BE2C (cell line): ENCODE results near the gene GRIA1.

Experiments
- DNase-seq: peaks from one replicate; pipeline ENCODE4 v3.0.0-alpha.2; 2020
- H3K27me3 ChIP-seq: fragments of 250-450 bp; sonication (Bioruptor Pico); 2 replicates; pipeline ENCODE4 v1.5.1; 2020; ENCODE audit warnings: mild to moderate bottlenecking
- H3K36me3 ChIP-seq: fragments of 250-450 bp; sonication (Bioruptor Pico); 2 replicates; pipeline ENCODE4 v1.5.1; 2020; ENCODE audit warnings: mild to moderate bottlenecking
- H3K4me1 ChIP-seq: fragments of 250-450 bp; sonication (Bioruptor Pico); 2 replicates; pipeline ENCODE4 v1.5.1; 2020
- H3K4me3 ChIP-seq: 2 replicates; pipeline ENCODE4 v1.5.1; 2011; ENCODE audit warnings: low read depth, low read length
- H3K9me3 ChIP-seq: fragments of 250-450 bp; sonication (Bioruptor Pico); 2 replicates; pipeline ENCODE4 v1.5.1; 2020
- TF ChIP-seq, protein P1 (sequence below): IDR thresholded peaks from 2 replicates; pipeline ENCODE4 v1.5.1; 2012; ENCODE audit warnings: mild to moderate bottlenecking, low read depth, low read length

GRIA1 gene

GRCh38 chr5:153555420-153556114, 65.1 kb downstream of the GRIA1 start:
- DNase-seq: no peak
- Histone ChIP-seq H3K4me1 (no peaks in the 10 kb centered on the region), H3K36me3 (no peaks in the 10 kb centered on the region), H3K9me3 (no peaks in the 10 kb centered on the region), H3K27me3 (no peaks in the 10 kb centered on the region), H3K4me3 (no peak overlapping the region)
- TF ChIP-seq, protein P1, sequence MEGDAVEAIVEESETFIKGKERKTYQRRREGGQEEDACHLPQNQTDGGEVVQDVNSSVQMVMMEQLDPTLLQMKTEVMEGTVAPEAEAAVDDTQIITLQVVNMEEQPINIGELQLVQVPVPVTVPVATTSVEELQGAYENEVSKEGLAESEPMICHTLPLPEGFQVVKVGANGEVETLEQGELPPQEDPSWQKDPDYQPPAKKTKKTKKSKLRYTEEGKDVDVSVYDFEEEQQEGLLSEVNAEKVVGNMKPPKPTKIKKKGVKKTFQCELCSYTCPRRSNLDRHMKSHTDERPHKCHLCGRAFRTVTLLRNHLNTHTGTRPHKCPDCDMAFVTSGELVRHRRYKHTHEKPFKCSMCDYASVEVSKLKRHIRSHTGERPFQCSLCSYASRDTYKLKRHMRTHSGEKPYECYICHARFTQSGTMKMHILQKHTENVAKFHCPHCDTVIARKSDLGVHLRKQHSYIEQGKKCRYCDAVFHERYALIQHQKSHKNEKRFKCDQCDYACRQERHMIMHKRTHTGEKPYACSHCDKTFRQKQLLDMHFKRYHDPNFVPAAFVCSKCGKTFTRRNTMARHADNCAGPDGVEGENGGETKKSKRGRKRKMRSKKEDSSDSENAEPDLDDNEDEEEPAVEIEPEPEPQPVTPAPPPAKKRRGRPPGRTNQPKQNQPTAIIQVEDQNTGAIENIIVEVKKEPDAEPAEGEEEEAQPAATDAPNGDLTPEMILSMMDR: no peak

- Histone ChIP-seq H3K27me3 (no peaks in the 10 kb centered on the region), H3K36me3 (no peaks in the 10 kb centered on the region), H3K4me3 (no peak overlapping the region), H3K9me3 (no peaks in the 10 kb centered on the region), H3K4me1 (no peaks in the 10 kb centered on the region)
- DNase-seq: no peak
- TF ChIP-seq, protein P1: no peak
These were observed 68.5 kb downstream of the GRIA1 start for GRCh38 chr5:153558957-153559356.

- H3K9me3 ChIP-seq: no peaks in the 10 kb centered on the region
- no peak overlapping the region for H3K4me3 ChIP-seq
- no peaks in the 10 kb centered on the region for H3K27me3 ChIP-seq
- H3K4me1 ChIP-seq: no peaks in the 10 kb centered on the region
- no peaks in the 10 kb centered on the region for H3K36me3 ChIP-seq
- TF ChIP-seq, protein P1: no peak
- DNase-seq: no peak
These were observed 69.5 kb downstream of the GRIA1 start for GRCh38 chr5:153559926-153560325.

DNA sequence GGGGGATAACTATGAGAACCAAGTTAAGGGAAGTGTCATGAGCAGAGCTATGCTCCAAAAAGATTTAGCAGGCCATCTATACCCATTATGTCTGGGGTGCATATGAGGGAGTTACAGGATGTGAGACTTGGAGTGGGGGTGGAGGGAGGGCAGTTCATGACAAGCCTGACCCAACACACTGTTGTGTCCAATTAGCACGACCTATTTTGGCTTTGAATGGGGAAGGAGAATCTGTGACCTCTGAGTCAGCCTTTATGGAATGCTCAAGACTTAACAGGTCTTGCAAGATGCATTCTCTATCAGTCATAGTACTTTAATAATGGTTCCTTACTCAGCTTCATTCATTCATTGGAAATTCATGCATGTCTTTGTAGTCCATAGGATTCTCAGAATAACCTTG, 71.7 kb downstream of the GRIA1 start:
- Histone ChIP-seq H3K4me3 (no peak overlapping the region), H3K9me3 (no peaks in the 10 kb centered on the region), H3K36me3 (no peaks in the 10 kb centered on the region), H3K4me1 (no peaks in the 10 kb centered on the region), H3K27me3 (no peaks in the 10 kb centered on the region)
- DNase-seq: no peak
- TF ChIP-seq, protein P1: no peak

DNA sequence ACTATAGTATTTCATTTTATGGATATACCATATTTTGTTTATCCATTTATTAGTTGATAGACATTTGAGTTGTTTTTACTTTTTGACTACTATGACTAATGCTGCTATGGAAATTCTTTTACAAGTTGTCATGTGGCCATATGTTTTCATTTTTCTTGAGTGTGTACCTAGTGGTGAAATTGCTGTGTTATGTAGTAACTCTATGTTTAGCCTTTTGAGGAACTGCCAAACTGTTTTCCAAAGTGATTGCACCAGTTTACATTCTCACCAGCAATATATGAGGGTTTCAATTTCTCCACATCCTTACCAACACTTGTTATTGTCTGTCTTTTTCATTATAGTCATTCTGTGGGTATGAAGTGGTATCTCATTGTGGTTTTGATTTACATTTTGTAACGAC, 75.4 kb downstream of the GRIA1 start:
- H3K4me1 ChIP-seq: no peaks in the 10 kb centered on the region

DNA sequence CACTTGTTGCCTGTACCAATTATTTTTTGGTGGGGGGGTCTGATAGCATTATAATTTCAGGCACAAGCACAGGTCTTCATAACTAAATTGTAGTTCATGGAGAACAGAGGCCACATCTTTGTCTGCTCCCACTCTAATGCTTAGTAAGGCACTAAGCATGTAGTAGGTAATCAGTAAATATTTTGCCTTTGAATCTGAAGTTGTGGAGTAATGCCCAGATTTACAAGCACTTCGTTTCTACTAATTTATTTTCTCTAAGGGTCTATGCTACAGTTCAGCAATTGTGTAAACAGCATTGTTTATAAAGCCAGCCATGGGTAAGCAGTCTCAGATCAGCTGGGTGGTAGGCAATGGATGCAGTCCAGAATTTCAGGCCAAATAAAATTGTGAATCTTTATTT, 78.6 kb downstream of the GRIA1 start:
- DNase-seq: no peak
- Histone ChIP-seq H3K36me3 (no peaks in the 10 kb centered on the region), H3K27me3 (no peaks in the 10 kb centered on the region), H3K4me1 (no peaks in the 10 kb centered on the region), H3K4me3 (no peak overlapping the region), H3K9me3 (no peaks in the 10 kb centered on the region)
- TF ChIP-seq, protein P1: no peak

More for the DNA sequence above, 75.4 kb downstream of the GRIA1 start:
- Histone ChIP-seq H3K9me3 (no peaks in the 10 kb centered on the region), H3K27me3 (no peaks in the 10 kb centered on the region), H3K4me3 (no peak overlapping the region), H3K36me3 (no peaks in the 10 kb centered on the region)
- TF ChIP-seq, protein P1: no peak
- no peak for DNase-seq
